A673 (cell line): ENCODE data around the gene PPP1R18. TPM values are rescaled to one million over a fixed set of nuclear protein-coding genes. Genes with fewer than 3 reads are reported as not detected.
A peak's percentile ranks its signal among the peaks of the same experiment; 100 is the strongest.

Experiments
- Bru-seq: library from RNA; stranded (reverse); fragments of 400-500 nt; gene quantifications from one replicate; lab custom pipeline; 2021; lab: Mats Ljungman, UMichigan
- BruChase-seq, 2 experiments: library from RNA; stranded (reverse); fragments of 400-500 nt; gene quantifications; one replicate each; lab custom pipeline; 2021; lab: Mats Ljungman, UMichigan
- BruUV-seq: library from RNA; stranded (reverse); fragments of 400-500 nt; replicated peaks from 2 replicates; lab custom pipeline; 2021; lab: Mats Ljungman, UMichigan
- CTCF ChIA-PET: fragments of 300-600 bp; sonication (Branson Sonifier 250); formaldehyde crosslinking; loops from one replicate; lab custom pipeline; 2022; ENCODE audit warnings: antibody characterized with exemption; lab: Charles Lee
- POLR2A ChIA-PET: fragments of 300-600 bp; sonication (Branson Sonifier 250); formaldehyde crosslinking; loops from one replicate; lab custom pipeline; 2022; ENCODE audit warnings: antibody characterized with exemption; ENCODE audit not compliant: low non-redundant PET; lab: Charles Lee
- DNase-seq: peaks from one replicate; pipeline ENCODE4 v3.0.0-alpha.2; 2015; ENCODE audit warnings: low spot score
- H3K27ac ChIP-seq: fragments of 200-600 bp; sonication (generic); 2 replicates; pipeline ENCODE4 v1.5.1; 2016; ENCODE audit warnings: mixed run types, low read depth, mild to moderate bottlenecking, mixed read lengths, antibody characterized with exemption, low read length; ENCODE audit not compliant: poor library complexity, severe bottlenecking
- H3K27me3 ChIP-seq: fragments of 200-600 bp; sonication (generic); replicated peaks from 2 replicates; pipeline ENCODE4 v1.6.1; 2017; ENCODE audit warnings: mixed run types, low read depth, mild to moderate bottlenecking, mixed read lengths, antibody characterized with exemption, low read length; ENCODE audit not compliant: insufficient read depth, poor library complexity
- H3K36me3 ChIP-seq: fragments of 200-600 bp; sonication (generic); 2 replicates; pipeline ENCODE4 v1.6.1; 2016; ENCODE audit warnings: mixed run types, mild to moderate bottlenecking, mixed read lengths, antibody characterized with exemption, low read length; ENCODE audit not compliant: insufficient read depth, poor library complexity, severe bottlenecking
- H3K4me1 ChIP-seq: fragments of 200-600 bp; sonication (generic); 2 replicates; pipeline ENCODE4 v1.6.1; 2017; ENCODE audit warnings: mixed run types, mild to moderate bottlenecking, mixed read lengths, antibody characterized with exemption, low read length; ENCODE audit not compliant: insufficient read depth, poor library complexity, severe bottlenecking
- H3K4me3 ChIP-seq: fragments of 200-600 bp; sonication (generic); 2 replicates; pipeline ENCODE4 v1.5.1; 2016; ENCODE audit warnings: low read depth, mixed run types, mild to moderate bottlenecking, mixed read lengths, low read length; ENCODE audit not compliant: poor library complexity, severe bottlenecking
- H3K9me3 ChIP-seq: fragments of 200-600 bp; sonication (generic); 2 replicates; pipeline ENCODE4 v1.6.1; 2016; ENCODE audit warnings: mixed run types, low read depth, mild to moderate bottlenecking, mixed read lengths, antibody characterized with exemption, low read length; ENCODE audit not compliant: poor library complexity, severe bottlenecking
- CTCF ChIP-seq: fragments of 300-800, 200-600 bp; sonication (generic); conservative IDR thresholded peaks from 2 replicates; pipeline ENCODE4 v1.5.1; 2017; ENCODE audit warnings: low read depth, mild to moderate bottlenecking, antibody characterized with exemption, low read length, moderate library complexity, mixed read lengths
- EZH2 ChIP-seq: fragments of 200-600 bp; sonication (generic); IDR thresholded peaks from 2 replicates; pipeline ENCODE4 v1.6.1; 2017; ENCODE audit warnings: borderline replicate concordance, low read depth, mild to moderate bottlenecking, mixed read lengths, antibody characterized with exemption, low read length; ENCODE audit not compliant: poor library complexity, severe bottlenecking
- intact Hi-C: fragments of 100-400 bp; cut with micrococcal nuclease; formaldehyde crosslinking; loops from one replicate; pipeline ENCODE4 v1.10.0; 2022; ENCODE audit not compliant: unreplicated experiment
- long read RNA-seq: library from polyadenylated mRNA; stranded (forward); transcript quantifications from one replicate; pipeline ENCODE4 v2.0.0, GENCODE V29; 2022
- total RNA-seq: library from RNA; stranded (reverse); gene quantifications from 2 replicates; pipeline ENCODE4 v1.2.3, GENCODE V29; 2021

The PPP1R18 gene
- total RNA-seq (49.3 and 50.3 TPM in 2 replicates), Bru-seq, nascent RNA (percentile 62 among the genes with signal in this experiment), BruChase-seq, experiment 1, labeled RNA remaining after a 2-hour chase (percentile 75 among the genes with signal in this experiment), BruChase-seq, experiment 2, labeled RNA remaining after a 6-hour chase (percentile 75 among the genes with signal in this experiment)
- long read RNA-seq, transcript PPP1R18-206 (3 exons, 1,448 nt) = major isoform, 8 of 9 reads
- long read RNA-seq, partial matches to known transcripts = 0 of 9 reads
- long read RNA-seq, other reads (novel, unspliced or antisense) = 0 of 9 reads

DNA sequence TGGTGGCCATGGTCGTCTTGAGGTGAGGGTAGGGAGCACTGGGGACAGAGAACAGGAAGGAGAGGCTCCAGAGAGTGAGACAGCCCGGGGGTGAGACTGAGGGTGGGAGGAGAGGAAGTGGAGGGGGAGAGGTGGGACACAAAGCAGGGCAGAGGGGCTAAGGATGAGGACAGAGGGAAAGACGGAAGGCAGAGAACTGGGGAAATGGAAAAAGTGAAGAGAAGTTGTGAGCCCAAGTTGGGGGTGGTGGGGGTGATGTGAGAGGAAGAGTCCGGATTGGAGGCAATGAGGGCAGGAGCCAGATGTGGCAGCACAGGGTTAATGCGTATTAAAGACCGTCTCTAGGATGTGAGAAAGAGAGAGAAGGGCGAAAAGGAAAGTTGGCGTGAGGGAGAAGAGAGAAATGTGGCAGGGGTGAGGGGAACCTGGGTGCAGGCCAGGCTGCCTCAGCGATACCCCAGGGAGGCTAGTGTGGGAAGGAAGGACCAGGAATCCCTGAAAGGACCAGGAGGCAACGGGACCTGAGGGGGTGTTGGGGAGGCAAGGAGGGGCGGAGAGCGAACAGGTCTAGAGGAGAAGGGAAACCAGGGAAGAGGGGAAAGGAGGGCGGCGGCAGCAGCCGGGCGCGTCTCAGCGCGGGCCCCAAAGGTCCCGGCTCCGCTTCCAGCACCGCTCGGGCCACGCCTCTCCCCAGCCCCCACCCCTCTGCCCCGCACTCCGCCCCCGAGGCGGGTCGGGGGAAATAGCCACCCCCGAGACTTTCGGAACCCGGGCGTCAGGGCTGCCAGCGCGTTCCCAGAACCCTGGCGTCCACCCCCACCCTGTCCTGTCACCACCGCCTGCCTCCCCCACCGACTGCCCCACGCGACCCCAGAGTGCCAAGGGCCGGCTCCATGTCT is at the start of gene PPP1R18:
TSS of gene PPP1R18 (minus strand) at position 637 of the 899 bp plus-strand sequence. CDS start at position 10, 627 bp downstream.
- peak; percentile 72 for DNase-seq
- Histone ChIP-seq H3K4me3 (peak within 1 kb of the TSS; percentile 88), H3K4me1 (peaks cover 60% of the 10 kb centered on the region), H3K27ac (peak within 1 kb of the TSS; percentile 80), H3K36me3 (no peaks in the 10 kb centered on the region), H3K27me3 (no peaks in the 10 kb centered on the region), H3K9me3 (no peaks in the 10 kb centered on the region)
- intact Hi-C loops = no loop called here
- ChIA-PET CTCF (no interaction called here), POLR2A (no interaction called here)
- no peak for TF ChIP-seq EZH2
- no peak for TF ChIP-seq CTCF
- TSS peak; percentile 16 for BruUV-seq

DNA sequence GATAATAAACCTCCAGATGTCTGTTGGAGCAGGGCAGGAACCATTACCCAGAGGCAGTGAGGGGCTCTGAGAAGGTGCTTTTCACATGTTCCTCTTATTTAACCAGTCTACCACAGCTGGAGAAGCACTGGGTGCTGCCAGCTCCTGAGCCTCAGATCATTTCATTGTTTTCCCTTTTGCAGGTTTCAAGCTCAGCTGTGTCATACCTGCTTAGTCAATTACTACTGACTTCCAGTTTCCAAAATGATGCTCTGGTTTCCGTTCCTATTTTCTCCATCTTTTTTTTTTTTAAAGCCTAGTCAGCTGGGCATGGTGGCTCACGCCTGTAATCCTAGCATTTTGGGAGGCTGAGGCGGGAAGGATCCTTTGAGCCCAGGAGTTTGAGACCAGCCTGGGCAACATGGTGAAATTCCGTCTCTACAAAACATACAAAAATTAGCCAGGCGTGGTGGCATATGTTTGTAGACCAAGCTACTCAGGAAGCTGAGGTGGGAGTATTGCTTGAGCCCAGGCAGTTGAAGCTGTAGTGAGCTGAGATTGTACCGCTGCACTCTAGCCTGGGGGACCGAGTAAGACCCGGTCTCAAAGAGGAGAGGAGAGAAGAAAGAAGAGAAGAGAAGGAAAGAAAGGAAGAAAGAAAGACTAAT is 49.3 kb upstream of the PPP1R18 start:
- intact Hi-C loops = no loop called here
- POLR2A ChIA-PET = interaction anchor here (0.7 kb wide), 1 partner anchor 36 kb away, joined by 5 read pairs; no protein-coding TSS in a partner anchor
- CTCF ChIA-PET = interaction anchor here (0.7 kb wide), 1 partner anchor 9 kb away, joined by 3 read pairs; no protein-coding TSS in a partner anchor
- BruUV-seq = no TSS peak
- Histone ChIP-seq H3K4me1 (peaks cover 2% of the 10 kb centered on the region), H3K27ac (no peak overlapping the region), H3K36me3 (peaks cover 60% of the 10 kb centered on the region), H3K27me3 (no peaks in the 10 kb centered on the region), H3K9me3 (no peaks in the 10 kb centered on the region), H3K4me3 (no peak overlapping the region)
- DNase-seq = no peak
- TF ChIP-seq EZH2 (no peak), CTCF (no peak)

- H3K9me3 ChIP-seq = no peaks in the 10 kb centered on the region
- TF ChIP-seq CTCF (no peak), EZH2 (no peak)
- H3K27me3 ChIP-seq = no peaks in the 10 kb centered on the region
- BruUV-seq = no TSS peak
- H3K36me3 ChIP-seq = peaks cover 48% of the 10 kb centered on the region
- no peak for DNase-seq
- POLR2A ChIA-PET = no interaction called here
- CTCF ChIA-PET = interaction anchor here (1.8 to 2.7 kb wide), 2 partner anchors 51 to 53 kb away, joined by 5 to 30 read pairs; no protein-coding TSS in a partner anchor
- intact Hi-C loops = no loop called here
- H3K27ac ChIP-seq = no peak overlapping the region
- H3K4me1 ChIP-seq = peaks cover 5% of the 10 kb centered on the region
- no peak overlapping the region for H3K4me3 ChIP-seq
These were observed 45.9 kb upstream of the PPP1R18 start for GRCh38 chr6:30732237-30732943.
